Pulmonary artery endothelial cell (primary cell): ENCODE results near the gene ZNF521. TPM values are rescaled to one million over a fixed set of nuclear protein-coding genes. Genes with fewer than 3 reads are reported as not detected.

ENCODE experiments used
- DNase-seq: peaks from one replicate; pipeline ENCODE4 v3.0.0-alpha.2; 2011; ENCODE audit warnings: low read depth, low spot score
- total RNA-seq: library from RNA; depleted of rRNA; stranded (reverse); fragments of >200 nt; gene quantifications from 2 replicates; pipeline ENCODE4 v1.2.3, GENCODE V29; 2014

The ZNF521 gene
- total RNA-seq, 1 donor from 2014 or later = 64.3 TPM

DNA sequence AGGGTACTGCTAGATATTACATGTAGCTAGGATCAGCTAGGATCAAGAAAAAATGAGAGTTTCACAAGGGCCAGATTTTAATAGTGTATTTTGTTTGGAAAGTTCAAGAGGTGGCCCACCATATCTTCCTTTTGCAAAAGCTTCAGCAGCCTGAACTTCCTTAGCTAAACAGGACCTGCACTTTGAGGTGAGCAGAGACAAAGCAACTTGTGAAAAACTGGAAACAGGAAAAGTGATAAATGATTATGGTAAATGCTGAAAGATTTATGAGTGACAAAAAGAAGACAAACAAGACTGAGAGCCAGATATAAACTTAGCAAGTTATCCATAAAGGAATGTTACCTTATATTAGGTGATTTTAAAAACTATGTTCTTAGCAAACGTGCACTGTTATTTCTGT is 123.6 kb downstream of the ZNF521 start:
- peak; percentile 92 for DNase-seq

DNA sequence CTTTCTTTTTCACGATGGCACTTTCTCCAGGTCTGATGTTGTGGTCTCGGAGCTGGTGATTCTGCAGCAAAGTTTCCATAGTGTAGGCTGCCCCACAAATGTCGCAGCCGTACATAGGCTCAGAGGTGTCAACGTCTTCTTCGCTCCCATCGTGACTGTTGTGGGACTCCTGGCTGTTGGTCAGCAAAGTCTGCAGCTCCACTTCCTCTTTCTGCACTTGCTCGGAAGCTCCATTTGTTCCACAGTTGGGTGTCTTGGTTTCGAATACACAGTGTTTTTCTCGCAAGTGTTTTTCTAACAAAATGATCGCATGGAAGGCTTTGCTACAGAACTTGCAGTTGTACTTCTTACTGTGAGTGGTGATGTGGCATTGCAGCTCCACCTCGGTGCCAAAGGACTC is 126.8 kb downstream of the ZNF521 start:
- no peak for DNase-seq

DNA sequence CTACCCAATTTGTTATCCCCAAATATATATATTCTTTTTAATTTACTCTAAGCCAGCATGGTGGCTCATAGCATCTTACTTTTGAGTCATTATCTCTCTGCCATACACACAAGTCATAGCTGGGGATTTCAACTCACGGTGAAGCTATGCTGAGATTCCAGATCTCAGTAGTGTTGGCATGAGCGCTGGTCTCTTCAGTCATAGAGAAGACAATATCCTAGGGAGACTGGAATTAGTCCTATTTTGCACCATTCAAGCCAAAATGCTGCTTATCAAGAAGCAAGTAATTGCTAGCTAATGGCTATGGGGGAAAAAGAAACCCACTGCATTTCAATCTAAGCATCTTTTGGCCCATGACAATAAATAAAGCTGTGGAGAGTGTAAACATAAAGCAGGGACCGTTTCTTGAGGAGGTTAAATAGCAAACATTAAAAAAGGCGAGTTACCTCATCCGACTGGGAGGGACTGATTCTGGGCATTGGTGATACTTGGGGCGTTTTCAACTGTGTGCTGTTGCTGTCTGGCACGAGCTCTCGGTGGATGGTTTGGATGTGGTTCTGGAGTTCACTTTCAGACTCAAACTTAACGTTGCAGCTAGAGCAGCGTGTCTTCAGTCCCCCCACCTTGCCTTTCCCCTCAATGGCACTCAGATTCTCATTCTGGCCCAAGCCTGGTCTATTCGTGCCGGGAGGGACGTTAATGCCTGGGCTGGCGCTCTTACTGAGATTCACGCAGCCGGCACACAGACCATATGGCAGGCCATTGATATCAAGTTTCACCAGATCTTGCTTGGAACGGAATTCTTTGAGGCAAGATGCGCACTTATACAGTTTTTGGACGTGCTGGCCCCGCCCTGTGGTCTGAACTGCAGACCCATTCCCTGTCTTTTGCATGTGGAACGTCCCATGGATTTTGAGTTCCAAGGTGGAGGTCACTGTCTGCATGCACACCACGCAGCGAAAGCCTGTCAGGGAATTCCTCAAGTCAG is 127.8 kb downstream of the ZNF521 start:
- DNase-seq = no peak

DNA sequence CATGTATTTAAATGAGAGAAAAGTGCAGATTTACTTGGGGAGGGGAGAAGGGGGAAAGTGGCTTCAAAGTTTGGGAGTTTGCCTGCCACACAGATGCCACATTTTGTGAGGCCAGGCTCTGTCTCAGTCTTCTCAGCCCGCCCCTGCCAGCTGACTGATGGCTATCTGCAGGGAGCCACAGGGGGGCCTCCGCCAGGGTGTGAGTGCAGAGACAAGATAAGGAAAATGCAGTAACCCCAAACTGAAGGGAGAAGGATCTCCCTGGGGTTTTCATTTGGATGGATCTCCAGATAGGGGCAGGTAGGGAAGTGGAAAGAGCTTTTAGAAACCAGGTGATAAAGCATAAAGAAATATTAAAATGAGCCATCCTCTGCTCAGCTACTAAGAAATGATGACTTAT is 128.8 kb downstream of the ZNF521 start:
- DNase-seq = no peak

DNA sequence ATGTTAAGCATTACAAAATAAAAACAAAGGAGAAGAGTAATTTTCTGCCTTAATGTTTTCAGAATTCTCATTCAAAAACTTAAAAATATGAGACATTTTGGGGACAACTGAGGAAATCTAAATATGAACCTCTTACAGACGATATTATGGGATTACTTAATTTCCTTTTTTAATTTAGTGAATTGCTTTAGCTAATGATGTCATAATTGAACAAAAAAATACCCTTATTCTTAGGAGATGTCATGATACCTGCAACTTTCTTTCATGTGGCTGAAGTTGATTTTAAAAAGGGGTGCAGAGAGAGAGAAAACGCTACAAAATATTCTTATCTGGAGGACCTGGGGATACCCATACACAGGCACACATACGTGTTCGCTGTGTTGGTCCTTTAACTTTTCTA is 129.3 kb downstream of the ZNF521 start:
- no peak for DNase-seq

DNA sequence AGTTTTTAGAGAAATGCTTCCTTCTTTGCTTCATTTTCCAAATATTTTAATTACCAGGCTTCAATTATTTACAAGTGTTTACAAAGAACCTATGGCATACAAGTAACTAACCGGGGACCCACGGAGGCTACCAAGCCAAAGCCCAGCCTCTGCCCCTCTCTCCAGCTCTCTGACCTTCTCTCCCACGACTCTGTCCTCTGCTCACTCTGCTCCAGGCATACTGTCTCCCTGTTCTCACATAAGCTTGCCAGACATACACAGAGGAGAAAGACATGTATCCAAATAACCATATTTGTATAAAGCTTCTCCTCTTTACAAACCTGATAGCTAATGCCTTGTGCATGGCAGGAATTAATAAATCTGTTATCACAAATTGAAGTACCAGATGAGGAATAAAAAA is 141.3 kb downstream of the ZNF521 start:
- no peak for DNase-seq

DNA sequence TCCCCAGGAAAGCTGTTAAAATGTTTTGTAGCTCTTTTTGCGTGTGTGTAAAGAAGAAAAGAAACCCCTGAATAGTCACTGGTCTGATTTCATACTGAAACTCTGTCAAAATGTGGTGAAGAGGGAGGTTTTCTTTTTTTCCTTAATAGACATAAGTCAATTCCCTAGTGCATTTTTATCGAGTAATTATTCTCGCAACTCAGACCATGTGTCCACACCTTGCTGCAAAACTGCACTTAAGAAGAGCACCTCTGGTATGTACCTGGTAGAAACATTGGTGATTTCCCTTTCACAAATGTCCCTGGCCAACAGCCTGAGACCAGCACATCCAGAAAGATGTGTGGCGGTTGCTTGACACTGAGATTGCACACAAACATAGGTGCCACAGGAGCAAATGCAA is 159.9 kb downstream of the ZNF521 start:
- no peak for DNase-seq

DNA sequence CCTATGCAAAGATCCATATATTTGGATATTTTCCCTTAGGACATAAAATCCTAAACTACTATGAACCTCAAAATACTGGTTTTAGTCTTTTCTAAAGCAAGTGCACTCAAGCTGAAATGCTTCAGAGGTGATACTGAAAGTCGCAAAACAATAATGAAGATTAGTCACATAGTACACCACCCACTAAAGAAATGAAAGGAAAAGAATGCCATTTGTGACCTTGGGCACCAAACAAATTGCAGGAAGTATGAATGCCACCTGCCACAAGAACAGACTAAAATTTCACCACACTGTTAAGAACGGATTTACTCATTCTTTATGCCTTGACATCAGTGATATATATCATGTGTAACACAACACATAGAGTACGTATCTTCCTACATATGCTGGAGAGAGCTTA is 161.5 kb downstream of the ZNF521 start:
- DNase-seq = no peak

DNA sequence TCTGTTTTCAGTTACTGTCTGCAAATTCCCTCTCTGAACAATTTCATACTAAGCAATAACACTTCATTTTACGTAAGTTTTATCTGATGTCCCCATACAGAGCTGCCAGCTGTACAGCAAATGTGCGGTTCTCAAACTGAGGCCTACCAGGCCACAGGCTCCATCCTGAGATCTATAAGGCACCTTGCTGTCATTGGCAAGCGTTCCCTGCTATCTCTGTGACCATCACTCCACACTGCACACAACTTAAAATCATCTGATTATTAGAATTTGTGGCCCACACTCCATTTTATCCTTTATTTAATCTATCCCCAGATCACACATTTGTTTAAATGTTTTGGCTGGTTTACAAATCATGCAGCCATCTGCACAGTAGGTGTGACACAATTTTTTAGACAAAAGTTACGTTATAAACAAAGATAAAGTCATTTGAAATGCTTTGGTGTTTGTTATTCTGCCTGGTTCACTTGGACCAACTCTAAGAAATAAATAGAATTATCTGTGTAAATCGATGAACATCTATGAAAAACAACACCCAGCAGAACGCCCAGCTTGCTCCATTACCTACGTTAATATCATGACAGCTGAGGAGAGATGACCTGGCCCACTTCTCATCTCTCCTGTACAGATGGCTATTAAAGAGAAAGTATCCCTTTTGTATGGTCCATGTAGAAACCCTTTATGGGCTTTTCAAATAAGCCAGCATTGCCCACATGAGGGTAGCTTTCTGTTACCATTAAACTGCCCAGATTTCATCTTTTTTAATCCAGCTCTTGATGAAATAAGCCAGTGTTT is 162.4 kb downstream of the ZNF521 start:
- DNase-seq = no peak

DNA sequence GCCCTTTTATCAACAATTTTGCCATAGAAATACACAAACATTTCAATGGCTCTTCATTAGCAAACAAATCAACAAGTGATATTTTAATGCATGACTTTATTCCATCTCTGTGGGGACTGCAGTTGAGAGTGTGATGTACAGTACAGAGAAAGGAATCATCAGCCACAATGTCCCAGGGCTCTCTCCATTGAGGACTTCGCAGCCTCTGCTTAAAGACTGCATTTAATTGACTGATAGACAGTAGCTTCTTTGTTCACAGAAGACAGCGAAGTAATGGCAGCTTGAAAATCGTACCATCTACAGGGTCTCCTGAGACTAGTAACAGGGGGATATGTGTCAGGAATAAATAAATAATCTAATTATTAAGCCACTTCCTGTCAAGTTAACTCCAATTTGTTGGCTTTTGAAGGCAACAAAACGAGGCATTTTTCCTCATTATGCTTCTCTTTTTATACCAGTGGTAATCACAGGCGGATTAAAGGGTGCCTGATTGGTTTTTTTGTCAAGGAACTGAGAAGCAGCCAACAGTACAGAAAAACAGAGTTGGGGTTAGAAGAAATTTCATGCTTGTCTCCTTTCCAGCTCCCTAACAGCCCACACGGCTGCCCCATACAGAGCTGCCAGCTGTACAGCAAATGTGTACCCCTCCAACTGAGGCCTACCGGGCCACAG is 164.3 kb downstream of the ZNF521 start:
- DNase-seq = no peak

DNA sequence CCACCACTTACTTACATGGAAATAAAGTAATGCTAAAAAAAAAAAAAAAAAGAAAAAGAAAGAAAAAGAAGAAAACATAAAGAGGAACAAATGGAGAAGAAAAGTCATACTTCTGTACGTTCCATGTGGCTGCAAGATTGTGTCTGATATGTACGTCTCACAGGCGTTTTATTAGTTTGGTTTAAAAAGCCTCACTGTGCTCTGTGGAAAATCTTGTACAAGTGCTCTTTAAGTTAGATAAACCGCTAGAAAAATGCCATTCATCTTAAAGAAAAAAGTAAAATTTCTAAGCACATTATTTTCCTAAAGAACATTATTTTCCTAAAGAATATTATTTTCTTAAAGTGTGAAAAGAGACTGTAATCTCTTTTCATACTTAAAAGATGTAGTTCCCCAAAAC is 165.1 kb downstream of the ZNF521 start:
- DNase-seq = no peak

DNA sequence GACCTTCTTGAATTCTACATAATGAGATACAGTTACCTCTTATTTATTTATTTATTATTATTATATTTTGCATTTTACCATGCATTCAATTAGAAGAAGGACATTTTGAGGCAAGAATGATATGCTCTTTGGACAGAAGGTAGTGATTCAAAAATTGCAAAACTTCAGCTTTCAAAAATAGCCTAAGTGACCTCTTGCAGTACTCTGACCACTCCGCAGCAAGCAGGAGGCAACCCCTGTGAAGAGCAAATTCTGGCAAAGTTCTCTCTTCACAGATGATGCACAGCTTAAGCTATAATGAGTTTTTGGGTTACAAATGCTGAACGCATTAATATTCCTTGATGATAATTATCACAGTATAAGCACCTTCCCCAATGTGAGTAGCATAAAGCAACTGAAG is 170.0 kb downstream of the ZNF521 start:
- DNase-seq = no peak

DNA sequence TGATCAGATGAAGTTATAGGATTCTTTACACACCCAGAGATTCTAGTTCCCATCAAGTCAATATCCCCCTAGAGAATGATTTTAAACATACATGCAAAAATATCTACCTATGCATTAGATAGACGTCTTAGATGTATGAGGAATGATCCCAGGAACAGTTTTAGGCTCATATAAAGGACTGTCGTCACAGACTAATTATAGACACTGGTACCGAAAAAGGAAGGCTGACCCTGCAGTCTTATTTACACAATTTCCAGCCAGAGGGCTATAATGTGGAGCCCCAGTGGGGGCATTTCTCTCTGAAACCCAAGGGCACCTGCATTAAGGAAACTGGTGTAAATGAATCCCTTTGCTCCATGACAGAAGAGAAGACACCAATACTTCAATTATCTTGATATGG is 170.4 kb downstream of the ZNF521 start:
- no peak for DNase-seq

DNA sequence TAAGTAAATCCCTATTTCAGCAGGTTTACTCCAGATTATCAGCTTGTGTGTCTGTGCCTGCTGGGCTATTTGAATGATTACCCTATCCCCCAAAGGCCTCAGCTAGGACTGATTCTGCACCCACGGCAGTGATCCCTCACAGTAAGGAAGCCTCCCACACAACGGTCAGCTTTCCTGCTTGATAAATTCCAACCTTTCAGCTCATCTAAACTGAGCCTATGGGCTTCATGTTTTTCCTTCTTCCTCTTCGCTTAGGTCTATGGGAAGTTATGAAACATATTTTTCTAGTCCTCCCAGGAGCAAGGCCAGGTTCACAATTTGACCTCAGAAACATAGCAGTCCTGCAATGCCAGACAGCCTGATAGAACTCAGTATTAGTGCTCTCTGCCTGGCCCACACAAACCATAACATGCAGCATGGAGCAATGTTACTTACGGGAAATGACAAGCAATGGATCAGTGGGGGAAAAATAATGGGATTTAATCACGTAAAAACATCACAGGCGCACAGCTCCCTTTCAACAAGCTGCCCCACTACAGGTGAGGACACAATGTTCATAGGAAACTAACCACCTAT is 170.9 kb downstream of the ZNF521 start:
- DNase-seq = no peak

DNA sequence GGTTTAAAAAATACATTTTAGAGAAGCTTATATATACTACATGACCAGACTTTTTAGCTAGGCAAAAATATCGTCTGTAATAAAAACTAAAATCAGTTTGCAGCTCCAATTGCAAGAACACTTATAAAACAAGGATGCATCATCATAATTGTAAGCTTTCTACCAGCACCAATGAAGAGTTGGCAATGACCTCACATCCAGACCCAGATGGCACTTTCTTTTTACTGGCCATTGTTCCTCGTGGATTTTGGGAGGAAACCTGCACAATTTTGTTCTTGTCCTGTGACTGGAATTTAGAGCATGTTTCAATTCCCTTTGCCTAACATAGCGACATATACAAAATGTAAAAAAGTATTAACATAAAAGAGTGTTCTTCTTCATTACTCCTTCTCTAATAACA is 174.3 kb downstream of the ZNF521 start:
- no peak for DNase-seq

DNA sequence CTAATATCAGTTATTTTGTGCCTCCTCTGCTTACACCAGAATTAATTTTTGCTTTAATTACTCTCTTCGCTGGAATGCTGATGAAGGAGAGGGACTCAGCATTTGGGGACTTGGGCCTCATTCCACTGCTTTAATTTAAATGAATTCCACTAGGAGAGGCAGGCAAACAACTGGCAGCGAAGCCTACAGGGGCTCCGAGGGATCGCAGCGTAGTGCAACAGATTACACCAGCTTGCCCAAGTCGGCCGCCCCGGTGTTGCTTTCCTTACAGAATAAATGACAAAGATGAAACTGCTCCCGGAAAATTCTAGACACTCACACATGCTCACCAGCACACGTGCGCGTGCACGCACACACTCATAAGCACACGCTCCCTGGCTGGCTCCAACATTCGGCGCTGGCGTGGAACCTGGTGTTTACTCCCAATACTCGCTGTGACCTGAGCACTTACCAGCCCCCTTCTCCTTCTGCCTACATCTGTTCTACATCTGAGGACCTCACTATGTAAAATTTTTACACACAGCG is 175.4 kb downstream of the ZNF521 start:
- no peak for DNase-seq

DNA sequence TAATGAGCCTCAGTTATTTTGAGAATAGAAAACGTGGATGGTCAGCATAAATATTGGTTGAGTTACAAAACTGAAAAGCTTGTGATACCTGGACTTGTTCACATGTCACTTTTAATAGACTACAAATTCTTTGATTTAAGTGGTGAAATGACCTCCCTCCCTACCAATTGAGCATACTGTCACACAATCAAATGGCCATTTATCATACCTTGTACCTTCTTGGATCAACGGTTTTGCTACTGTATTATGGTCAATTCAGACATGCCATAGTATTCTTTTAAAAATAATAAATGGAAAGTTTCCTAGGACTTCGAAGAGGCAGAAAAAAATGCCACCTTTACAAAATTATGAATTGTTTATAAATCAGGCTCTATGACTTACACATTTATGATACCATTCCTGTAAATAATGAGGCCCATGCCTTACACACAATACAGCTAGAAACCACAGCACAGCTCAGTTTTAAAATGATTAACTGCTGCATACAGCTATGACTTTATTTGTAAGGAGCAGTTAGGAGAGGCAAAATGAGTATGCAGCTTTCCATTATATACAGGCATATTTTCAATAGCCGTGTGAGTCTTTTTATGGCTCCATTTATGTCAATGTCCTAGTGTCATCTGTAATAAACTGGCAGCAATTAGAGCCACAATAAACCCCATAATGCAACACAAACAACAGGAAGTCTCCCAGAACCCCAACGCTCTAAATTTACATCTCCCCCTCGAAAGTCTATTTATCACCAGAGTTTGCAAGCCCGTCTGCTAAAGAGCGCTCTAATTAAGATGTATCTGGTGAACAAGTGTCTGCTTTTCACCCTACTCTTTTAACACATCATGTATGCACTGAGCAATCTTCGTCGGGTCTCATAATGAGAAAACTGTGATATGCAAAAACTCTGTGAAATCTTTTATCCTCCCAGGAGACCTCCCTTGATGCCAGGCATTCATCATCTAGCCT is 176.1 kb downstream of the ZNF521 start:
- no peak for DNase-seq

DNA sequence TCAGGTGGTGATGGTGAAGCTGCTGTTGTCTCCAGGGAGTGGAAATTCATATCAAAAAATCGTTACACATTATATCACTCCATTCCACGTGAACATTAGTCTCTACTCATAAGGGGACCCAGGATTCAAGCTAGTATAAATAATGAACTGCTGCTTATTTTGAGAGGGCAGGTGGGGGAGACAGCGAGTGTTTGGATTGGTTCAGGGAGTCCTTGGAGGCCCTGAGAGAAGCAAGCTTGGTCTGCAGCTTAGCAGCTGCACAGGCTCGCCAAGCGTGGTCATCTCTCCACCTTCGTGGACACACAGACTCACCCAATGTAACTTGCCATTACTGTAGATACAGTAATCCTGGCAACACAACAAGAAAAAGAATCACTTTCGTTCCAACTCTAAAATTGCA is 177.6 kb downstream of the ZNF521 start:
- DNase-seq = no peak

DNA sequence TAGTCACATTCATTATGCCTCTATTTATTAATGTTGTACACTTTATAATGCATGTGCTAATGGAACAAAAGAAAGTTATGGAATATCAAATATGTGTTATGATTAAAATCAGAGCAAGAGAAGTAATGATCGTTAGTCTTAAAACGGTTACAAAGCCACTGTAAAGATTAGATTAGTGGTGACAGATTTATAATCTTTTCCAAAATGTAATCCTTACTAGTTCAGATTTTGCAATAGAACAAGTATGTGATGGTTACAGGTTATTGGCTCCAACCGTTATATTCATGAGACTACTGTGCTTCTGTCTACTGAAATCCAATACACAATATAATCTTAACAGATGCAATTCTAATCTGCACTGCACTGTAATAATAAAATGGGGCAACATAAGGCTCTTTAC is 180.6 kb downstream of the ZNF521 start:
- no peak for DNase-seq

DNA sequence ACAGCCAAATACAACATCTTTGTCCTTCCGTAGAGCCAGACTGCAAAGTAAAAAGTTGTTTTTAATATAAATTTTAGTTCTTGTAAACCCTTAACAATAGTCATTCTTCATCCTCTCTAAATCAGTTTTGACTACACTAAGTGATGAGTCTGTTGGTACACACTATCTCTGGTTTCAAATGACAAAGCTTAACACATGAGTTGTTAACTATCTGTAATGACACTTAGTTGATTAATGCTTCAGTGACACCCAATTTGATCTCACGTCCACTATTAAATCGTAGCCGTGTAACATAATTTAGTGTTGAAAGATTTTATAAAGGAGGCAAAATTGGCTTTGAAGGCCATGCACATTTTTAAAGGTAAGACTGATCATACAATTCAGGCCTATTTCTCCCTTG is 181.6 kb downstream of the ZNF521 start:
- DNase-seq = no peak
